ENCODE measurements around the gene UBXN11.

The UBXN11 gene

GRCh38 chr1:26346274-26347033, 40.0 kb upstream of the UBXN11 start:
- no peak for TF ChIP-seq CREB1 (IDR thresholded peaks at IDR 0.05; ENCODE audit: low read depth)

- TF ChIP-seq EGR1 (IDR thresholded peaks at IDR 0.05) (no peak), REST (IDR thresholded peaks at IDR 0.05; ENCODE audit: low read depth) (no peak), TEAD4 (IDR thresholded peaks at IDR 0.05) (no peak), NFIC (IDR thresholded peaks at IDR 0.05) (no peak), FOXM1 (IDR thresholded peaks at IDR 0.05; ENCODE audit: borderline replicate concordance, low read depth) (no peak), TAF1 (IDR thresholded peaks at IDR 0.05; ENCODE audit: low read depth) (no peak), ZBTB7A (IDR thresholded peaks at IDR 0.05; ENCODE audit: low read depth) (no peak), CEBPB (IDR thresholded peaks at IDR 0.05) (no peak), EP300 (IDR thresholded peaks at IDR 0.05; ENCODE audit: borderline replicate concordance) (no peak), CREB1 (IDR thresholded peaks at IDR 0.05; ENCODE audit: low read depth) (no peak)
- TF ChIP-seq, protein P1, sequence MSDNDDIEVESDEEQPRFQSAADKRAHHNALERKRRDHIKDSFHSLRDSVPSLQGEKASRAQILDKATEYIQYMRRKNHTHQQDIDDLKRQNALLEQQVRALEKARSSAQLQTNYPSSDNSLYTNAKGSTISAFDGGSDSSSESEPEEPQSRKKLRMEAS (IDR thresholded peaks at IDR 0.05): no peak
Observed at GRCh38 chr1:26345718-26346117, 39.3 kb upstream of the UBXN11 start.

GRCh38 chr1:26344147-26344920, 37.9 kb upstream of the UBXN11 start:
- TF ChIP-seq NFIC (IDR thresholded peaks at IDR 0.05) (no peak), REST (IDR thresholded peaks at IDR 0.05; ENCODE audit: low read depth) (no peak), CREB1 (IDR thresholded peaks at IDR 0.05; ENCODE audit: low read depth) (no peak), EP300 (IDR thresholded peaks at IDR 0.05; ENCODE audit: borderline replicate concordance) (no peak), FOXM1 (IDR thresholded peaks at IDR 0.05; ENCODE audit: borderline replicate concordance, low read depth) (no peak), CEBPB (IDR thresholded peaks at IDR 0.05) (no peak), YY1 (IDR thresholded peaks at IDR 0.05; ENCODE audit: low read depth) (no peak), EGR1 (IDR thresholded peaks at IDR 0.05) (no peak), TAF1 (IDR thresholded peaks at IDR 0.05; ENCODE audit: low read depth) (no peak), TEAD4 (IDR thresholded peaks at IDR 0.05) (no peak), ZBTB7A (IDR thresholded peaks at IDR 0.05; ENCODE audit: low read depth) (no peak), RAD21 (IDR thresholded peaks at IDR 0.05; ENCODE audit: low read depth) (no peak), TCF12 (IDR thresholded peaks at IDR 0.05; ENCODE audit: low read depth) (no peak)
- TF ChIP-seq, protein P2, sequence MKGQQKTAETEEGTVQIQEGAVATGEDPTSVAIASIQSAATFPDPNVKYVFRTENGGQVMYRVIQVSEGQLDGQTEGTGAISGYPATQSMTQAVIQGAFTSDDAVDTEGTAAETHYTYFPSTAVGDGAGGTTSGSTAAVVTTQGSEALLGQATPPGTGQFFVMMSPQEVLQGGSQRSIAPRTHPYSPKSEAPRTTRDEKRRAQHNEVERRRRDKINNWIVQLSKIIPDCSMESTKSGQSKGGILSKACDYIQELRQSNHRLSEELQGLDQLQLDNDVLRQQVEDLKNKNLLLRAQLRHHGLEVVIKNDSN (IDR thresholded peaks at IDR 0.05): no peak
- TF ChIP-seq, protein P1 (IDR thresholded peaks at IDR 0.05): no peak

DNA sequence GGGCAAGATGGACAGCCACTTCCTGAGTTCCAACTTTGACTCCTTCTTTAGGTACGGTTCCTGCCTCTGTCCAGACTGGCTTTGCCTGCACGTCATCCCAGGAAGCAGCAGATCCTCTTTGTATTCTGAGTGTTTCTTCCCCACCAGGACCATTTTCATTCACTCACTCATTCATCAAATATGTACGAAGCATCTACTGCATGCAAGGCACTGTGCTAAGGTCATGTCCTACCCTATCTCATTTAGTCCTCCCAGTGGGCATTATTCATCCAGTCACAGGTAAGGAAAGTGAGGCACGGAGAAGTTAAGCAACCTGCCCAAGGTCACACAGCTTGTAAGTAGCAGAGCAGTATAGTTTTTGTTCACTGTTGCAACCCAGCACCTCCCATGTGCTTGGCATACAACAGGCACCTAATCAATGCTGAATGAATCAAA, 33.6 kb upstream of the UBXN11 start:
- TF ChIP-seq, protein P2 (IDR thresholded peaks at IDR 0.05): no peak
- TF ChIP-seq FOXM1 (IDR thresholded peaks at IDR 0.05; ENCODE audit: borderline replicate concordance, low read depth) (no peak), EGR1 (IDR thresholded peaks at IDR 0.05) (no peak), YY1 (IDR thresholded peaks at IDR 0.05; ENCODE audit: low read depth) (no peak), TCF12 (IDR thresholded peaks at IDR 0.05; ENCODE audit: low read depth) (no peak), TEAD4 (IDR thresholded peaks at IDR 0.05) (no peak), NFIC (IDR thresholded peaks at IDR 0.05) (no peak), RAD21 (IDR thresholded peaks at IDR 0.05; ENCODE audit: low read depth) (no peak), EP300 (IDR thresholded peaks at IDR 0.05; ENCODE audit: borderline replicate concordance) (no peak), TAF1 (IDR thresholded peaks at IDR 0.05; ENCODE audit: low read depth) (no peak), CEBPB (IDR thresholded peaks at IDR 0.05) (no peak), ZBTB7A (IDR thresholded peaks at IDR 0.05; ENCODE audit: low read depth) (no peak)
- TF ChIP-seq, protein P1 (IDR thresholded peaks at IDR 0.05): no peak

DNA sequence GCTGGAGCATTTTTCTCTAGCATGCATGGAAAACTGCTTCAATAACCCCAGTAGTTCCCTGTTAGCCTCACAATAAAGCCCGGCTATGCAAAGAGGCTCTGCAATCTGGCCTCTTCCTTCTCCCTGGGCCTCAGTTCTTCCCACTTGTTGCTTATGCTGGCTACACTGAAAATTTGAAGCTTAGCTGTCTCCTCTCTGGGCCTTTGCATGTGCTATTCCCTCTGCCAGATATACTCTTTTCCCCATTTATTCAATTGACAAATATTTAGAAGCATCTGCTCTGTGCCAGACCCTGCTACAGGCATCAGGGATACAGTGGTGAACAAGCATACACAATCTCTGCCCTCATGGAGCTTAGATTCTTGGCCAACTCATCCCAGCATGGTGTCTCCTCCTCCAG, 32.2 kb upstream of the UBXN11 start:
- TF ChIP-seq EGR1 (IDR thresholded peaks at IDR 0.05) (no peak), CEBPB (IDR thresholded peaks at IDR 0.05) (no peak), CREB1 (IDR thresholded peaks at IDR 0.05; ENCODE audit: low read depth) (no peak), RAD21 (IDR thresholded peaks at IDR 0.05; ENCODE audit: low read depth) (no peak)
- TF ChIP-seq, protein P2 (IDR thresholded peaks at IDR 0.05): no peak

Measured in Ishikawa (cell line).